ENCODE results near the gene HACD2.
"Not testable (repeated sequence)": the region's sequence is repeated elsewhere in the genome, so short reads cannot be mapped to it uniquely, and the experiment has no call there.

HACD2 gene

GRCh38 chr3:123603153-123603552 lies 18.3 kb upstream of the HACD2 start:
- not testable (repeated sequence) for H3K36me3 ChIP-seq (ENCODE audit: insufficient read depth, low read length); H2AFZ ChIP-seq (ENCODE audit: low read depth, low read length); H3K27me3 ChIP-seq (ENCODE audit: insufficient read depth, low read length); H3K4me1 ChIP-seq (ENCODE audit: insufficient read depth, low read length); H3K9me3 ChIP-seq (ENCODE audit: low read length); H3K4me3 ChIP-seq (ENCODE audit: low read length)

GRCh38 chr3:123602325-123602724 lies 17.5 kb upstream of the HACD2 start:
- no peaks in the 10 kb centered on the region for H3K4me1 ChIP-seq (ENCODE audit: insufficient read depth, low read length)

GRCh38 chr3:123600863-123601262 lies 16.0 kb upstream of the HACD2 start:
- H2AFZ ChIP-seq (ENCODE audit: low read depth, low read length); H3K4me3 ChIP-seq (ENCODE audit: low read length); H3K9me3 ChIP-seq (ENCODE audit: low read length); H3K27me3 ChIP-seq (ENCODE audit: insufficient read depth, low read length); H3K4me1 ChIP-seq (ENCODE audit: insufficient read depth, low read length); H3K36me3 ChIP-seq (ENCODE audit: insufficient read depth, low read length): not testable (repeated sequence)

More at GRCh38 chr3:123602325-123602724, 17.5 kb upstream of the HACD2 start:
- no peaks in the 10 kb centered on the region for H3K27me3 ChIP-seq (ENCODE audit: insufficient read depth, low read length)
- H2AFZ ChIP-seq (ENCODE audit: low read depth, low read length): no peak overlapping the region
- no peaks in the 10 kb centered on the region for H3K9me3 ChIP-seq (ENCODE audit: low read length)
- H3K36me3 ChIP-seq (ENCODE audit: insufficient read depth, low read length): peaks cover 7% of the 10 kb centered on the region
- no peak overlapping the region for H3K4me3 ChIP-seq (ENCODE audit: low read length)

GRCh38 chr3:123597561-123597960 lies 12.7 kb upstream of the HACD2 start:
- H2AFZ ChIP-seq (ENCODE audit: low read depth, low read length): no peak overlapping the region
- peaks cover 4% of the 10 kb centered on the region for H3K36me3 ChIP-seq (ENCODE audit: insufficient read depth, low read length)
- H3K27me3 ChIP-seq (ENCODE audit: insufficient read depth, low read length): no peaks in the 10 kb centered on the region
- no peaks in the 10 kb centered on the region for H3K4me1 ChIP-seq (ENCODE audit: insufficient read depth, low read length)
- H3K9me3 ChIP-seq (ENCODE audit: low read length): no peaks in the 10 kb centered on the region
- H3K4me3 ChIP-seq (ENCODE audit: low read length): no peak overlapping the region

- H3K4me1 ChIP-seq (ENCODE audit: insufficient read depth, low read length): peaks cover 2% of the 10 kb centered on the region
- peaks cover 4% of the 10 kb centered on the region for H3K36me3 ChIP-seq (ENCODE audit: insufficient read depth, low read length)
- H3K9me3 ChIP-seq (ENCODE audit: low read length): peaks cover 5% of the 10 kb centered on the region
- H3K4me3 ChIP-seq (ENCODE audit: low read length): no peak overlapping the region
- H3K27me3 ChIP-seq (ENCODE audit: insufficient read depth, low read length): no peaks in the 10 kb centered on the region
- no peak overlapping the region for H2AFZ ChIP-seq (ENCODE audit: low read depth, low read length)
Observed at GRCh38 chr3:123595396-123596180, 10.7 kb upstream of the HACD2 start.

DNA sequence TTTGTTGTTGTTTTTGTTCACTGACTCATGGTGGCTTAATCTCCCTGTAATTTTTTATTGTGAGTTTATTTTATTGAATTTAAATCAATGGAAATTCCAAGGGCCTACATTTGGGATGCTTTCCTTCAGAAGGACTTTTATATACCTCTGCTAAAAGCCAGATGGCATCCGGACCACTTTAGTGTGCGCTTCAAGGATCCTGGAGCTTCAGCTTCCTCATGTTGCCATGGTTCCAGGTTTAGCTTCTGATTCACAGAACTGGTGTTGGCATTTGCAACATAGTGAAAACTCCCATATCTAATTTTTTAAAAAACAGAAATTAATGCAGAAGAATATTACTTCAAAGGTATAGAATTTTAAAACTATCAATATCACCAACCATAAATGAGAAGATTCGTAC lies 8.5 kb upstream of the HACD2 start:
- H3K9me3 ChIP-seq (ENCODE audit: low read length): peaks cover 13% of the 10 kb centered on the region
- no peak overlapping the region for H3K4me3 ChIP-seq (ENCODE audit: low read length)
- H3K27me3 ChIP-seq (ENCODE audit: insufficient read depth, low read length): no peaks in the 10 kb centered on the region
- peaks cover 7% of the 10 kb centered on the region for H3K36me3 ChIP-seq (ENCODE audit: insufficient read depth, low read length)
- peaks cover 2% of the 10 kb centered on the region for H3K4me1 ChIP-seq (ENCODE audit: insufficient read depth, low read length)
- H2AFZ ChIP-seq (ENCODE audit: low read depth, low read length): no peak overlapping the region

DNA sequence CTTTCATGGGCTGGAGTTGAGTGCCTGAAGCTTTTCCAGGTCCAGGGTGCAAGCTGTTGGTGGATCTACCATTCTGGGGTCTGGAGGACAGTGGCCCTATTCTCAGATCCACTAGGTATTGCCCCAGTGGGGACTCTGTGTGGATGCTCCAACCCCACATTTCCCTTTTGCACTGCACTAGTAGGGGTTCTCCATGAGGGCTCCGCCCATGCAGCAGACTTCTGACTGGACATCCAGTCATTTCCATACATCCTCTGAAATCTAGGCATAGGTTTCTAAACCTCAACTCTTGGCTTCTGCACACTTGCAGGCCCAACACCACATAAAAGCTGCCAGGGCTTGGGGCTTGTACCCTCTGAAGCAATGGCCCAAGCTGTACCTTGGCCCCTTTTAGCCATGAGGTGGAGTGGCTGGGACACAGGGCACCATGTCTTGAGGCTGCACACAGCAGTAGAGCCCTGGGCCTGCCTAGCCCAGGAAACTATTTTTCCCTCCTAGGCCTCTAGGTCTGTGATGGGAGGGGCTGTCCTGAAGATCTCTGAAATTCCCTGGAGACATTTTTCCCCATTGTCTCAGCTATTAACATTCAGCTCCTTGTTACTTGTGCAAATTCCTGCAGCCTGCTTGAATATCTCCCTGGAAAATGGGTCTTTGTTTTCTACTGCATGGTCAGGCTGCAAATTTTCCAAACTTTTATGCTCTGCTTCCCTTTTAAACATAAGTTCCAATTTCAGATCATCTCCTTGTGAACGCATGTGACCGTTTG lies 6.0 kb upstream of the HACD2 start:
- peaks cover 6% of the 10 kb centered on the region for H3K4me1 ChIP-seq (ENCODE audit: insufficient read depth, low read length)
- no peak overlapping the region for H2AFZ ChIP-seq (ENCODE audit: low read depth, low read length)
- no peak overlapping the region for H3K4me3 ChIP-seq (ENCODE audit: low read length)
- H3K9me3 ChIP-seq (ENCODE audit: low read length): peaks cover 13% of the 10 kb centered on the region
- no peaks in the 10 kb centered on the region for H3K27me3 ChIP-seq (ENCODE audit: insufficient read depth, low read length)
- peaks cover 5% of the 10 kb centered on the region for H3K36me3 ChIP-seq (ENCODE audit: insufficient read depth, low read length)

DNA sequence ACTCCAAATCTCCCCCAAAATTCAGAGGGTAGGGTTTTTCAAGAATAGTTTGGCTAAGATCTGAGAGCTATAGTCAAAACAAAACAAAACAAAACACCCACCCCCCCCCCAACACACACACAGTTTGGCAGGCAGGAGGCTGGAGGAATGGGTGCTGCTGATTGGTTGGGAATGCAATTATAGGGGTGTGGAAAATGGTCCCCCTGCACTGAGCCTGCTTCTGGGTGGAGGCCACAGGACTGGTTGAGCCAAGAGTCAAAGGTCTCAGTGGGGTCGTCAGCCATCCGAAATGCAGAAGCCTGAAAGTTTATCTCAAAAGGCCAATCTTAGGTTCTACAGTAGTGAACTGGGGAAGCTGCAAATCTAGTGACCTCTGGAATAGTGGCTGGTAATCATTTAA lies 2.5 kb upstream of the HACD2 start:
- Histone ChIP-seq H3K9me3 (ENCODE audit: low read length) (peaks cover 13% of the 10 kb centered on the region), H3K27me3 (ENCODE audit: insufficient read depth, low read length) (no peaks in the 10 kb centered on the region), H3K4me3 (ENCODE audit: low read length) (no peak overlapping the region), H3K4me1 (ENCODE audit: insufficient read depth, low read length) (peaks cover 13% of the 10 kb centered on the region), H3K36me3 (ENCODE audit: insufficient read depth, low read length) (peaks cover 6% of the 10 kb centered on the region), H2AFZ (ENCODE audit: low read depth, low read length) (no peak overlapping the region)

GRCh38 chr3:123586968-123587367 lies 2.1 kb upstream of the HACD2 start:
- Histone ChIP-seq H3K4me1 (ENCODE audit: insufficient read depth, low read length) (peaks cover 15% of the 10 kb centered on the region), H3K27me3 (ENCODE audit: insufficient read depth, low read length) (no peaks in the 10 kb centered on the region), H3K36me3 (ENCODE audit: insufficient read depth, low read length) (peaks cover 8% of the 10 kb centered on the region), H3K9me3 (ENCODE audit: low read length) (peaks cover 13% of the 10 kb centered on the region), H2AFZ (ENCODE audit: low read depth, low read length) (no peak overlapping the region), H3K4me3 (ENCODE audit: low read length) (peak overlapping the region; percentile 75)

DNA sequence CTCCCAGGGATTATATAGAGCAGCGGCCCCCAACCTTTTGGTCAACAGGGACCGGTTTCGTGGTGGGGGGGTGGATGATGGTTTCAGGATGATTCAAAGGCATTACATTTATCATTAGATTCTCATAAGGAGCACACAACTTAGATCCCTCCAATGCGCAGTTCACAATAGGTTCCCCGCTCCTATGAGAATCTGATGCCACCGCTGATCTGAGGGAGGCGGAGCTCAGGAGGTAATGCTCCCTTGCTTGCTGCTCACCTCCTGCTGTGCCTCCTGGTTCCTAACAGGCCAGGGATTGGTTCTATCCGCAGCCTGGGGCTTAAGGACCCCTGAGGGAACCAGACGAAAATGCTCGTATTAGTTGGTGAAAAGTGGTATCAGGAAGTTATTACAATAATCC lies 1.3 kb upstream of the HACD2 start:
- peaks cover 16% of the 10 kb centered on the region for H3K36me3 ChIP-seq (ENCODE audit: insufficient read depth, low read length)
- H3K27me3 ChIP-seq (ENCODE audit: insufficient read depth, low read length): no peaks in the 10 kb centered on the region
- peak overlapping the region; percentile 93 for H2AFZ ChIP-seq (ENCODE audit: low read depth, low read length)
- peaks cover 15% of the 10 kb centered on the region for H3K4me1 ChIP-seq (ENCODE audit: insufficient read depth, low read length)
- peak overlapping the region; percentile 75 for H3K4me3 ChIP-seq (ENCODE audit: low read length)
- H3K9me3 ChIP-seq (ENCODE audit: low read length): peaks cover 13% of the 10 kb centered on the region

DNA sequence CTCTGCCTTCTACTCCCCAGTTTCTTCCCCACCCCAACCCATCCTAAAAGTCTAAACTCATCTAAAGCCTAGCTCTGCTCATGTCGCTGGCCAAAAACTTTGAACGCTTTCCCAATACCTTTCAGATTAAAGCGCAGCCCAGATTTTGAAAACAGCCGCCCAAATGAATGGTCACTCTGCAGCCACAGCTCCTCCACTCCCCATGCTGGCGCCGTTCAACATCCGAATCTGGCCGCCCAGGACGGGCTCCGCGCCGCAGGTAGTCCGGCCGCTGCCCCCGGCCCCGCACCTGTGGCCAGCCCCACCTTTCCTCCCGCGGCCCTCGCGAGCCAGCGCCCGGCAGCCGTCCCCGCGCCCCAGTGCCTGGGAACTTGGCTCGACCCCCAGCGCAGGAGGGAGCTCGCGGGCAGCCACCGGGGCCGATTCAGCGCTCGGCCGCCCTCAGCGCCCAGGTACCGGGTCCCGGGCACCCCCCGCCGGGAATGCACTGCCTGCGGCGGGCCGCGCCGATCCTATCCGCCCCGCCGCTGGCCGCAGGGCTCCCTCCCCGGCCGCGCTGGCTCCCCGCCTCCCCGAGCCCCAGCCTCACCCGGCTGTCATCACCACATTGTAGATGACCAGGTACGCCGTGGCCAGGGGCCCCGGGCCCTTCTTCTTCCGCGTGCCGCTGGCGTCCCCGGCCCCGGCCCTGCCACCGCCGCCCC lies 417 bp downstream of the HACD2 start:
- Histone ChIP-seq H3K4me3 (ENCODE audit: low read length) (peak overlapping the region; percentile 75), H2AFZ (ENCODE audit: low read depth, low read length) (peak overlapping the region; percentile 93), H3K9me3 (ENCODE audit: low read length) (peaks cover under 1% of the 10 kb centered on the region), H3K36me3 (ENCODE audit: insufficient read depth, low read length) (peaks cover 25% of the 10 kb centered on the region), H3K27me3 (ENCODE audit: insufficient read depth, low read length) (no peaks in the 10 kb centered on the region), H3K4me1 (ENCODE audit: insufficient read depth, low read length) (peaks cover 13% of the 10 kb centered on the region)

DNA sequence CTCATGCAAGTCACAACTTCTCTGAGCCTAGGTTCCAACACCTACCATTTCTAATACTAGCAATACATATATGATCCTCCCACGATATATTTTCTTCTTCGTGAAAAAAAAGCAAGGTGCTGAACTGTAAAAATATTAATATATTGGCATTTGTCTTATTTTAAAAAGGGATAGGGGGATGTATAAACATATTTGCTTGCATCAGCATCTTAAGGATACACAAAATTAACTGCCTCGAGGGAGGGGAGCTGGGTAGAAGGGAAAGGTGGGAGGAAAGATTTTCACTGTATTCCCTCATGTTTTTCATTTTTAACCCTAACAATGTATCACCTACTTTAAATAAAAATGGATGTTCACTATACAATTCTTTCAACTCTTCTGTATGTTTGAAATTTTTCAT lies 1.3 kb downstream of the HACD2 start:
- Histone ChIP-seq H3K27me3 (ENCODE audit: insufficient read depth, low read length) (no peaks in the 10 kb centered on the region), H3K4me3 (ENCODE audit: low read length) (peak overlapping the region; percentile 75), H3K4me1 (ENCODE audit: insufficient read depth, low read length) (peaks cover 13% of the 10 kb centered on the region), H3K9me3 (ENCODE audit: low read length) (no peaks in the 10 kb centered on the region), H2AFZ (ENCODE audit: low read depth, low read length) (no peak overlapping the region), H3K36me3 (ENCODE audit: insufficient read depth, low read length) (peaks cover 33% of the 10 kb centered on the region)

DNA sequence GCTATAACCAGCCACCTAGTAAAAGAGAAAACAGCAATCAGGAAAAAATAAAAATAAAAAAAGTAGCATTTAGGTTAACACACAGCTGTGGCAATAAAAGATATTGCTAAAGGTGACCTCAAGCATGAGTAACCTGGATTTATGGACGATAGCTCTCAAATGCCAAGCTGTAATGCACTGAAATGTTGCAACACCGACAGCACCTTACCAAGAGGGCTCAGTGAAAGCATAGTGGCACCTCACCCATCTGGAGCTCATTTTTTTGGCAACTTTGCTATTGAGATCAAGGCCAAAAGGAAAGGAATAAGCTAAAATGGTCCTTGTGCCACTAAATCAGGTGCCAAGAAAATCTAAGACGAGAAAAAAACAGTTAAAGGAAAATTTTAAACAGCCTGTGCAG lies 2.5 kb downstream of the HACD2 start:
- peaks cover 40% of the 10 kb centered on the region for H3K36me3 ChIP-seq (ENCODE audit: insufficient read depth, low read length)
- H3K9me3 ChIP-seq (ENCODE audit: low read length): no peaks in the 10 kb centered on the region
- no peaks in the 10 kb centered on the region for H3K27me3 ChIP-seq (ENCODE audit: insufficient read depth, low read length)
- H3K4me1 ChIP-seq (ENCODE audit: insufficient read depth, low read length): peaks cover 13% of the 10 kb centered on the region
- no peak overlapping the region for H2AFZ ChIP-seq (ENCODE audit: low read depth, low read length)
- H3K4me3 ChIP-seq (ENCODE audit: low read length): no peak overlapping the region
